AG04450 (cell line): ENCODE measurements around the gene ABHD6. TPM values are rescaled to one million over a fixed set of nuclear protein-coding genes. Genes with fewer than 3 reads are reported as not detected.

ENCODE experiments used
- CTCF ChIA-PET: fragments of 300-600, 350-600 bp; formaldehyde crosslinking; extraction: SDS; loops from one replicate; lab custom pipeline; 2022; ENCODE audit warnings: antibody characterized with exemption, inconsistent platforms; lab: Charles Lee
- POLR2A ChIA-PET: fragments of 350-600 bp; formaldehyde crosslinking; extraction: SDS; loops from one replicate; lab custom pipeline; 2021; ENCODE audit warnings: antibody characterized with exemption, inconsistent platforms; lab: Yijun Ruan, JAX
- DNase-seq: peaks from one replicate; pipeline ENCODE4 v3.0.0-alpha.2; 2011; ENCODE audit warnings: low read depth, low spot score
- H3K27ac ChIP-seq: one replicate; pipeline ENCODE4 v1.5.1; 2012; ENCODE audit warnings: low read depth, low read length, control low read depth
- H3K27me3 ChIP-seq: one replicate; pipeline ENCODE4 v1.6.0; 2012; ENCODE audit warnings: low read length; ENCODE audit not compliant: control insufficient read depth, insufficient read depth
- H3K4me3 ChIP-seq: 2 replicates; pipeline ENCODE4 v1.5.1; 2011; ENCODE audit warnings: mild to moderate bottlenecking, low read depth, low read length, control low read depth
- H3K9me3 ChIP-seq: 2 replicates; pipeline ENCODE4 v1.5.1; 2012; ENCODE audit warnings: low read length; ENCODE audit not compliant: control insufficient read depth, insufficient read depth
- CTCF ChIP-seq: IDR thresholded peaks from 2 replicates; pipeline ENCODE4 v1.5.1; 2011; ENCODE audit warnings: low read depth, low read length, control low read depth, inconsistent platforms
- polyA plus RNA-seq: library from polyadenylated mRNA; depleted of rRNA; stranded (reverse); fragments of >200 nt; gene quantifications from 2 replicates; pipeline ENCODE4 v1.2.3, GENCODE V29; 2011

ABHD6 gene
- polyA plus RNA-seq, 1 experiment, result 8.4 TPM

- H3K27me3 ChIP-seq, result no peaks in the 10 kb centered on the region
- DNase-seq, result no peak
- no peaks in the 10 kb centered on the region for H3K9me3 ChIP-seq
- no peak overlapping the region for H3K27ac ChIP-seq
- ChIA-PET POLR2A (no interaction called here), CTCF (interaction anchor here (2.6 kb wide), 1 partner anchor 66 kb away, joined by 7 read pairs; no protein-coding TSS in a partner anchor)
- H3K4me3 ChIP-seq, result no peak overlapping the region
- no peak for TF ChIP-seq CTCF
Observed at GRCh38 chr3:58254144-58254543, 16.6 kb downstream of the ABHD6 start.

DNA sequence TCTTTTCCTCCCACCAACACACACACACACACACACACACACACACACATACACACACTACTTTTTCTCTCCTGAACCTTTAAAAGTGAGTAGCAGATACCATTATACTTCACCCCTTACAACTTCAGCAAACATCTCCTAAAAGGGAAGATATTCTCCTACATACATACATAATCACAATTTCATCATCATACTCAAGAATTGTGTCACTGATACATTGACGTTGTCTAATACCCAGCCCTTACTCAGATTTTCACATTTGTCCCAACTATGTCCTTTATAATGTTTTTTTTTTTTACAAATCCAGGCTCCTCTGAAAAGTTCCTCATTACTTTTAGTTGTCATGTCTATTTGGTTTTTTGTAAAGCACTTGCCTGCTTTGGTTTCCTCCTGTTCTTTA lies 18.5 kb downstream of the ABHD6 start:
- H3K9me3 ChIP-seq, result no peaks in the 10 kb centered on the region
- ChIA-PET CTCF (no interaction called here), POLR2A (no interaction called here)
- no peak for TF ChIP-seq CTCF
- no peak overlapping the region for H3K27ac ChIP-seq
- H3K4me3 ChIP-seq, result no peak overlapping the region
- H3K27me3 ChIP-seq, result no peaks in the 10 kb centered on the region
- no peak for DNase-seq

- POLR2A ChIA-PET, result no interaction called here
- no peak overlapping the region for H3K4me3 ChIP-seq
- no peak for TF ChIP-seq CTCF
- no peaks in the 10 kb centered on the region for H3K9me3 ChIP-seq
- no peaks in the 10 kb centered on the region for H3K27me3 ChIP-seq
- no peak overlapping the region for H3K27ac ChIP-seq
- DNase-seq, result no peak
- CTCF ChIA-PET, result no interaction called here
Observed at GRCh38 chr3:58256511-58256910, 18.9 kb downstream of the ABHD6 start.

DNA sequence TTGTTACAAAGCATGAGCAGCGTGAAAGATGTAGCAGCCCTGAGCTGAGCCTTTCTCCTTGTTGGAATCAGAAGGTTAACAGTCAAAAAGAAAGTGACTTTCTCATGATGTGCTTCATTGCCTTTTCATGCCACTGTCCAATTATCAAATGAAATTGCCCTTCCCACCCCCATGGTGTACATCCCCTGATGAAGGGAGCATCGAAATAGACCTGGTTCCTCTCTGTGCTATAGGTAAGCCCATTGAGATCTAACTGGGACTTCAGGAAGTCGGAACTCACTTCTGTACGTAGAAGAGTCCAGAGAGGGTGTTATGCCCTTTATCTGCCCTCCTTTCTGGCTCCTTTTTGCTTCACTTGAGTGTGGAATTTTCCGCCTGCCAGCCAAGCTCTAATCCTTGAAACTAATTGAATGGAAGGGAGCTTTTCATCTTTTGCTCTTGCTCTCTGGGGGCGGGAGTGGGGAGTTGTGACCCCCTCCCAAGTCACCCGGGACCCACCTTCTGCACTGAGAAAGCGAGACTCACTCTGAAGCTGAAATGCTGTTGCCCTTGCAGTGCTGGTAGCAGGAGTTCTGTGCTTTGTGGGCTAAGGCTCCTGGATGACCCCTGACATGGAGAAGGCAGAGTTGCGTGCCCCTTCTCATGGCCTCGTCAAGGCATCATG lies 20.9 kb downstream of the ABHD6 start:
- TF ChIP-seq CTCF, result no peak
- ChIA-PET CTCF (interaction anchor here (0.6 to 1.1 kb wide), 2 partner anchors 48 to 70 kb away, joined by 3 read pairs; partner anchors contain the start of genes HTD2 and RPP14), POLR2A (no interaction called here)
- Histone ChIP-seq H3K4me3 (no peak overlapping the region), H3K27me3 (no peaks in the 10 kb centered on the region), H3K27ac (no peak overlapping the region), H3K9me3 (no peaks in the 10 kb centered on the region)
- DNase-seq, result no peak

DNA sequence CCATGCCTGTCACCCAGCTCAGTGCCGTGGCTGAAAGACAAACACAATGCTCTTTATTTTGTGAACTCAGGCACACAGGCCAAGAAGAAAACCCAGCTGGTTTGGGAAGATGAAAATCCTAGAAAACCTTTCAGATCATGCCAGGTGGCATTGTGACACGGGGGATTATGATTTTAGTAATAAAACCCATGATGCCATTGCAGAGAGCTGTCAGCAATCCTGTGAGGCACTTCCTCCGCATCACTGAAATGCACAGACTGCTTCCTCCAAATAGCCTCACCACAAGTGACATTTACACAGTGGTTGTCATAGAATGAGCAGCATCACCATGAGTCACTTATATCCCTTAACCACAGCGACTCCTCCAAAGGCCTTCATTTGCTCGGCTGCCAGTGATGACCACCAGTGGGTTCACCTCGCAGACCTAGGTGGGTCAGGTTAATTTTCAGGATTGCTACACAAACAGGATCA lies 22.7 kb downstream of the ABHD6 start:
- H3K27ac ChIP-seq, result no peak overlapping the region

More for the DNA sequence above, 22.7 kb downstream of the ABHD6 start:
- CTCF ChIA-PET, result interaction anchor here (0.6 kb wide), 1 partner anchor 40 kb away, joined by 3 read pairs; no protein-coding TSS in a partner anchor
- no peaks in the 10 kb centered on the region for H3K27me3 ChIP-seq
- no peak for DNase-seq
- TF ChIP-seq CTCF, result no peak
- no peak overlapping the region for H3K4me3 ChIP-seq
- no peaks in the 10 kb centered on the region for H3K9me3 ChIP-seq
- POLR2A ChIA-PET, result no interaction called here
